Measurements from ENCODE around the gene BRINP1.
"Not testable (repeated sequence)": the region's sequence is repeated elsewhere in the genome, so short reads cannot be mapped to it uniquely, and the experiment has no call there.

Gene BRINP1

GRCh38 chr9:119185298-119185697 is 183.9 kb downstream of the BRINP1 start:
- no peak for DNase-seq (ENCODE audit: low spot score)

- no peak for DNase-seq (ENCODE audit: low spot score)
Measured at GRCh38 chr9:119184265-119184936, 184.8 kb downstream of the BRINP1 start.

DNA sequence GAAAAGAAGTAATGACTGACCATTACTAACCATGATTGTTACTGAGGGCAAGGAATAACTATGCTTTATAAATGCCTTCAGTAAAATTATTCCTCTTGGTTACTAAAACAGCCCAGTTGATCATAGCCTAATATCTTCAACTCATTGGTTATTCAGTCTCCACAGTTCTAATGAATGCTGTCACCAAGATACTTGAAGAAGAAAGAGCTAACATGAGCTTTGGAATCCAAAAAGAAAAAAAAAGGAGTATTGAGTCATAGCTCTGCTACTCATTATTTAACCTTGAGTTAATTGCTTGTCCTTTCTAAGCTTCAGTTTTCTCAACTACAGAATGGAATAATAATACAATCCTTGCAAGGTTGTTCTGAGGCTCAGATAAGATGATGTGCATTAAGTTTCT is 187.7 kb downstream of the BRINP1 start:
- DNase-seq (ENCODE audit: low spot score) = no peak

- no peak for DNase-seq (ENCODE audit: low spot score)
Measured at GRCh38 chr9:119180897-119181296, 188.3 kb downstream of the BRINP1 start.

DNA sequence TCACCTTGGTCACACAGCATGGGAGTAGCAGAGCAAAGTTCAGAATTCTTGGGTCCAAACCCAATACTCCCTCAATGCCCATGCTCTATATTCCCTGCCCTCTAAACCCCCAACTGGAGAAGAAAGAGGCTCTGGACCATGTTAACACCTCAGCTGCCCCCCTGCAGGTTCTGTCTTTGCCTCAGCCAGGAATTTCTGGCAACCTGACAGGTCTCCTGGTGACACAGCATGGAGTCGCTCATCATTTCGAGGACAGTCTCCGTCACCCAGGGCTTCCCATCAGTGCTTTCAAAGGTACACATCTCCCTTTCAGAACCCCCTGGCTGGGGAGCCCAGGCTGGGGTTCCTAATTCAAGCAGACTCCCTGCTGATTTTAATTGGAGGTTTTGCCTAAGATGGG is 189.5 kb downstream of the BRINP1 start:
- DNase-seq (ENCODE audit: low spot score) = no peak

DNA sequence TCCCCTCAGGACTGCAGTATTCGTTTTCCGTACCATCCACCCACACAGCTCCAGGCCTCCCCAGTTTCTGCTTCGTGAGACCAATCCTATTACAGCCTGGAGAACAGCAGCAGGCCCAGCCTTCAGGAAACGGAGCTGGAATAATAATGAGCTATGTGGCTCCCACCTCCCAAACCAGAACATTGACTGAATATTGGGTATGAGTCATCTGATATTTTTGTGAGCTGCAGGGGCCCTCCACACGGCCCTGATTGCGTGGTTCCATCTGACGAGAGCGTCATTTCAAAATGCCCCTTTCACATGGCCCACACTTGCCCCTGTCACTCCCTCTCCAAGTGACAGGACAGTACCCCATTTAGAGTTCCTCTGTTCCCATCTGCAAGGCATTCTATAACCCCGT is 192.0 kb downstream of the BRINP1 start:
- no peak for DNase-seq (ENCODE audit: low spot score)

- DNase-seq (ENCODE audit: low spot score) = no peak
Measured at GRCh38 chr9:119175581-119175980, 193.7 kb downstream of the BRINP1 start.

GRCh38 chr9:119169222-119169621 is 200.0 kb downstream of the BRINP1 start:
- not testable (repeated sequence) for DNase-seq (ENCODE audit: low spot score)

DNA sequence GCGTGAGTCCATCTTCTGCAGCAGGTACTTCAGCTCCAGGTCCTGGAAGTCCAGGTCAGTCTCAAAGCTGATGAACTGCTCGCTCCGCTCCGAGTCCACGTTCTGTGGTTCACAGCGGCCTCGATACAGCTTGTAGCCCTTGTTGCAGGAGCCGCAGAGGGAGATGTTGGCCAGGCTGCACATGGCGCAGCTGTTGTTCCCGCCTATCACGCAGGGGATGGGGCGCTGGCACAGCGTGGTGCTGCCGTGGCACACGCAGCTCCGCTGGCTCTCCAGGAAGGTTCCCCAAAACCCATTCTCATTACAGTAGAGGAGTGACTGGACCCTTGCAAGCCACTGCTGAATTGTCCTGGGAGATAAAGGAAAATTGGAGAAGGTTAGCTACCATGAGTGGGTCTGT is 201.4 kb downstream of the BRINP1 start:
- no peak for DNase-seq (ENCODE audit: low spot score)

DNA sequence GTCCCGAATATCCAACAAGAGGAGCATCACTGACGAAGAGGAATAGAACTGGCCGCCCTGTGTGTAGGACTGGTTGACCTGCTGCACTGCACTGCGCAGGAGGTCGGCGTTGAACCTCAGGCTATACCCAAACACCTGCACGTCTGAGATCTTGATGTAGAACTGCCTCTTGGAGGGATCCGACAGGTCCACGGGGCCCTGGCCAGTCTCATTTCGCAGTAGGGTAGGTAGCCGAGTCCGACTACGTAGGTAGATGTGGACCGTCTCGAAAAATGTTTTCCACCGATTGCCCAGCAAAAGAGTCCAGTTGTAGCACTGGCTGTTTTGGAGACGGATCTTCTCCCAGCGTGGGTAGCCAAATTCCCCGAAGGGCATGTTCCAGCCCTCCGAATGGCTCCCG is 202.0 kb downstream of the BRINP1 start:
- DNase-seq (ENCODE audit: low spot score) = no peak

- no peak for DNase-seq (ENCODE audit: low spot score)
Measured at GRCh38 chr9:119166096-119166495, 203.1 kb downstream of the BRINP1 start.

DNA sequence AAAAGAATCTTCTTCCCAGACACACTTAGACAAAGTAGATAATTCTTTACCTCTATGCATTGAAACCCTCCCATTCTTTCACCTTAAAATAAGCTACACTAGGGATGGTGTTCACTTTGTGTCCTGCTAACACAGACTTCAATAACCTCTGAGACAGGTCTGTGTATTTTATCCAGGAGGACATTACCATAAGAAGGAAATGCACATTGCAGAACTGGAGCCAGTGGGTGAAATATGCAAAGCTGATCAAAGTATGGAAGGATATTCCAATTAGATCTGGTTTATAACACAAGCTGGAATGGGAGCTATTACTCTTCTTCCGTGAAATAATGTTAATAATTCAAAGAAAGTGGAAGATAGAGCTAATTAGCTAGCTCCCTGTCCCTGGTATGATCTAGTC is 204.1 kb downstream of the BRINP1 start:
- DNase-seq (ENCODE audit: low spot score) = no peak

DNA sequence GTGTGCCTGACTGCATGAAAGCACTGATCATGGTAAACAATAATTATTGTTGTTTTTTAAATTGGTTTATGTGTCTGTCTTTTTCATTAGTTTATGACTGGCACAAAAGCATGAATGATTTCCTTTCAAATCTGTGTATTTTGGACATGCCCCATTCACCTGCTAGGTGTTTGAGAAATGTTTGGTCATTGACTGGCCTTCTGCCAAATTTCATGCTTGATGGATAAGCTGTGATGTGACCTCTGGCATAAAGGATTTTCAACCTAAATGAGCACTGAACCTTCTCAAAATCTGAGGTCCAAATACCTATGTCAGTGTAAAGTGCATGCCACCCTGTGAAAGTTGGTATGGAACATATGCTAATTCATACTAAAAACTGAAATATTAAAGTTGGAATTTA is 204.5 kb downstream of the BRINP1 start:
- no peak for DNase-seq (ENCODE audit: low spot score)

GRCh38 chr9:119160551-119160950 is 208.7 kb downstream of the BRINP1 start:
- no peak for DNase-seq (ENCODE audit: low spot score)

DNA sequence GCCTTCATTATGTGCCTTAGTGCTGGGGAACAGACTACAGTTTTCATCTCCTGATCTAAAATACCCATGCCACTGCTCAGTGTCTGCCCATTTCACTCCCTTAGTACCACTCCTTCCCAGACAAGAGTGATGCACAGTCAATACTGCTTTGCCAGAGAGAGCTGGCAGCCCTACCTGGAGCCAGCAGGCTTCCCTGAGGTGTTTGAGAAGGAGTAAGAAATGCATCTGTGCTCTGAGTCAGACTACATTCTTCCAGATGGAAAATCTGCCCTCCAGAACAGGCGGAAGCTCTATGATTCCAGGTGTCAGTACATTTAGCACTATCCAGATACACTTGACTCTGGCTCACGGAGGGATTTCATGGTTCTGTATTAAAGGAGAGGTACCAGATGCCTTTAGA is 209.8 kb downstream of the BRINP1 start:
- DNase-seq (ENCODE audit: low spot score) = no peak

- no peak for DNase-seq (ENCODE audit: low spot score)
Measured at GRCh38 chr9:119157196-119157595, 212.0 kb downstream of the BRINP1 start.

GRCh38 chr9:119156354-119156753 is 212.9 kb downstream of the BRINP1 start:
- DNase-seq (ENCODE audit: low spot score) = no peak

DNA sequence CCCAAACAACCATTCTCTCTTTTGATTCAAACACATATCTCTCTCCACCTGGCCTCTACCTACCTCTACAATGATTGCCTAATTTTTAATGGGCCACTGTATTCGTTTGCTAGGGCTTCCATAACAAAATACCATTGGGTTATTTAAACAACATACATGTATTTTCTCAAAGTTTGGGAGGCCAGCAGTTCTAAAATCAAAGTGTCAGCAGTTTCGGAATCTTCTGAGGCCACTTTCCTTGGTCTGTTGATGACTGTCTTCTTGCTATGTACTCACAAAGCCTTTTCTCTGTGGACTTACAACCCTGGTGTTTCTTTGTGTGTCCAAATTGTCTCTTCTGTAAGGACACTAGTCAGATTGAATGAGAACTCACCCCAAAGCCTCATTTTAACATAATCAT is 214.7 kb downstream of the BRINP1 start:
- DNase-seq (ENCODE audit: low spot score) = no peak

GRCh38 chr9:119153402-119153801 is 215.8 kb downstream of the BRINP1 start:
- DNase-seq (ENCODE audit: low spot score) = no peak

DNA sequence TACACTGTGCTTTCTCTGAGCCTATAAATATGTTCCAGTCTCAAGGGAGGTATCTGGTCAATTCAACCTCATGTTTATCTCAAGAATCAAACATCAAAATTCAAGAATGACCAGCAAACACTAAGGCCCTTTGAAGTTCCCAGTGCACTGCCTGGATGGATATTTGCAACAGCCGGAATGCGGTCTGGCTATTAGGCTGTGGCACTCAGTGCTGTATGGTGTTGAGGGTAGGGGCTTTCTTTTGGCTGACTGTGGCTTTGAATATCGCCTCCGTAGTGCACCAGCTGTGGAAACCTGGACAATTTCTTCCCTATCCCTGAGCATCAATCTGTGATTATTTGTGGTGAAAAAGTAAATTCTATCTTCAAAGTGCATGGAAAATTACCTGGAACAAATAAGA is 220.4 kb downstream of the BRINP1 start:
- no peak for DNase-seq (ENCODE audit: low spot score)

DNA sequence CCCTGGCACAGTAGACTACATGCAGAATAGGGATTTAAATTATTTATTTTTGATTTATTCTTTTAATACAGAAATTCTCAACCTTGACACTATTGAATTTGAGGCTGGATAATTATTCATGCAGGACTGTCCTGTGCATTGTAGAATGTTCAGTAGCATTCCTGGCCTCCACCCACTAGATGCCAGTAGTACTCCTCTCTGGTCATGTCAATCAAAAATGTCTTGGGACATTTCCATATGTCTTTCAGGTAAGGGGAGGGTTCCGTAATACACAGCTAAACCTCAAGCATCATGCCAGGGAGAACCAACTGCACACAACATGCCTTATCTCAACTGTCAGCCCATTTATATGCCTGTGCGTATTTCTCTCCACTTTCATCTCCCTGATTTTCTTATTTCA is 231.8 kb downstream of the BRINP1 start:
- DNase-seq (ENCODE audit: low spot score) = no peak

GRCh38 chr9:119126040-119126439 is 243.2 kb downstream of the BRINP1 start:
- DNase-seq (ENCODE audit: low spot score) = no peak

- no peak for DNase-seq (ENCODE audit: low spot score)
Measured at GRCh38 chr9:119121899-119122298, 247.3 kb downstream of the BRINP1 start.

DNA sequence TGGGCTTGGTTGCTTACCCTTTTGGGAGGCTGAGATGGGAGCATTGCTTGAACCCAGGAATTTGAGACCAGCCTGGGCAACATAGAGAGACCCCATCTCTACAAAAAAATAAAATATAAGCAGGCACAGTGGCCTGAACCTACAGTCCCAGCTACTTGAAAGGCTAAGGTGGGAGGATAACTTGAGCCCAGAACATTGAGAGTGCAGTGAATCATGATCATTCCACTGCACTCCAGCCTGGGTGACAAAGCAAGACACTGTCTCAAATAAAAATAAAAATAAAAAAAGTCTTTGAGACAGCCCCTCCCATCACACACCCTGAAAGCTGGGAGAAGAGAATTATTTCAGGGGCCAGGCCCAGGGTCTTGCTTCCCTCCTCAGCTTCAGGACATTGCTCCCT is 251.8 kb downstream of the BRINP1 start:
- DNase-seq (ENCODE audit: low spot score) = no peak
